Mucosa of descending colon (tissue), 3 donors: ENCODE data around the gene SOWAHC. TPM values are rescaled to one million over a fixed set of nuclear protein-coding genes. Genes with fewer than 3 reads are reported as not detected.
"Not testable (repeated sequence)": the region's sequence is repeated elsewhere in the genome, so short reads cannot be mapped to it uniquely, and the experiment has no call there.

ENCODE experiments used
- ATAC-seq: fragments of 200-7000 bp; cut with Tn5 transposase; one replicate; pipeline ENCODE4 v1.9.1; 2020; ENCODE audit warnings: mild to moderate bottlenecking, moderate library complexity
- DNase-seq, 3 donors: peaks; one replicate each; pipeline ENCODE4 v3.0.0-alpha.2; 2020
- H3K36me3 ChIP-seq: fragments of 200-600 bp; one replicate; pipeline ENCODE4 v1.8.0; 2021; ENCODE audit warnings: low read depth, mild to moderate bottlenecking
- H3K4me1 ChIP-seq: fragments of 200-600 bp; one replicate; pipeline ENCODE4 v1.8.0; 2021; ENCODE audit warnings: low read depth, mild to moderate bottlenecking
- H3K4me3 ChIP-seq: fragments of 200-600 bp; one replicate; pipeline ENCODE4 v1.8.0; 2021; ENCODE audit warnings: mild to moderate bottlenecking
- H3K9me3 ChIP-seq: fragments of 200-600 bp; one replicate; pipeline ENCODE4 v1.8.0; 2021; ENCODE audit warnings: mild to moderate bottlenecking
- CTCF ChIP-seq: fragments of 200-600 bp; IDR thresholded peaks from one replicate; pipeline ENCODE4 v1.8.0; 2022; ENCODE audit warnings: antibody characterized with exemption, mild to moderate bottlenecking
- intact Hi-C, 2 donors: fragments of 100-400 bp; cut with DNase I in 1 of 2; cut with micrococcal nuclease in 1 of 2; formaldehyde crosslinking; loops; one replicate each; pipeline versions ENCODE4 v1.11.0 to v1.11.1; 2022; cut with DNase I, micrococcal nuclease
- long read RNA-seq, 2 donors: library from polyadenylated mRNA; unstranded; transcript quantifications; one replicate each; pipeline ENCODE4 v2.0.0, GENCODE V29; 2019 to 2021
- total RNA-seq, 3 donors: library from RNA; stranded (reverse); fragmentation: NEBNext Ultra II Directional in 2 of 3; extraction: Animal tissue kit (Norgen Biotek cat#: 25700) in 2 of 3; gene quantifications; one replicate each; pipeline versions ENCODE4 v1.2.1 to v1.2.4, GENCODE V29; 2021 to 2023
- donor health status: DM: no; HTN: no; CAD: no; lungs with moderate emphysema.
- donor health status: DM: no; HTN: no; CAD: no.
- donor health status: DM: no; HTN: yes; CAD: no.

Gene SOWAHC
- 10 to 100 TPM; 30.2 to 44.0 (median 35.8) TPM for total RNA-seq
- long read RNA-seq, donor 1, full-length matches to known transcripts = 44 of 45 reads
- long read RNA-seq, donor 1, partial matches to known transcripts = 0 of 45 reads
- long read RNA-seq, donor 1, other reads (novel, unspliced or antisense) = 1 of 45 reads
- long read RNA-seq, donor 2, full-length matches to known transcripts = 6 of 6 reads
- long read RNA-seq, donor 2, partial matches to known transcripts = 0 of 6 reads
- long read RNA-seq, donor 2, other reads (novel, unspliced or antisense) = 0 of 6 reads

- Histone ChIP-seq H3K9me3 (no peaks in the 10 kb centered on the region), H3K36me3 (no peaks in the 10 kb centered on the region), H3K4me1 (peaks cover 34% of the 10 kb centered on the region), H3K4me3 (peak within 1 kb of the TSS; percentile 54)
- peak; percentile 95 to 97 (median 96) for DNase-seq
- peak; percentile 93 for ATAC-seq
- intact Hi-C loops = loop anchor here in 1 of 2 donors (10.0 kb wide), 1 partner anchor 91 kb away; no protein-coding TSS in a partner anchor
- no peak for TF ChIP-seq CTCF
Measured at GRCh38 chr2:109613922-109614714, at the start of gene SOWAHC, which contains the start of gene SEPTIN10. SOWAHC (plus strand) TSS chr2:109614364; CDS start chr2:109614490, 126 bp downstream. SEPTIN10 (minus strand) TSS chr2:109613966; CDS start chr2:109613827, 139 bp downstream.

GRCh38 chr2:109575373-109575772 lies 38.8 kb upstream of the SOWAHC start:
- DNase-seq (no peak), ATAC-seq (no peak)
- Histone ChIP-seq H3K4me1 (no peaks in the 10 kb centered on the region), H3K9me3 (no peaks in the 10 kb centered on the region), H3K36me3 (no peaks in the 10 kb centered on the region), H3K4me3 (no peak overlapping the region)
- intact Hi-C loops = no loop called here
- no peak for TF ChIP-seq CTCF

GRCh38 chr2:109577630-109578029 lies 36.5 kb upstream of the SOWAHC start:
- H3K4me1 ChIP-seq, ATAC-seq, H3K9me3 ChIP-seq, intact Hi-C loops, H3K36me3 ChIP-seq, DNase-seq, H3K4me3 ChIP-seq: not testable (repeated sequence)

- intact Hi-C loops = no loop called here
- DNase-seq (no peak), ATAC-seq (no peak)
- no peaks in the 10 kb centered on the region for H3K36me3 ChIP-seq
- H3K9me3 ChIP-seq = no peaks in the 10 kb centered on the region
- H3K4me3 ChIP-seq = no peak overlapping the region
- H3K4me1 ChIP-seq = no peaks in the 10 kb centered on the region
- no peak for TF ChIP-seq CTCF
Measured at GRCh38 chr2:109582928-109583895, 31.0 kb upstream of the SOWAHC start.

GRCh38 chr2:109586687-109587086 lies 27.5 kb upstream of the SOWAHC start:
- DNase-seq = no peak
- TF ChIP-seq CTCF = no peak
- Histone ChIP-seq H3K36me3 (no peaks in the 10 kb centered on the region), H3K9me3 (no peaks in the 10 kb centered on the region), H3K4me1 (no peaks in the 10 kb centered on the region), H3K4me3 (no peak overlapping the region)
- intact Hi-C loops = no loop called here
- ATAC-seq = no peak
